DMS153 (cell line): ENCODE results near the gene CARD18.

ENCODE experiments used
- DNase-seq: peaks from one replicate; lab custom pipeline; 2025; lab: John Stamatoyannopoulos, UW

The CARD18 gene

GRCh38 chr11:105139669-105140068, at the start of gene CARD18:
Gene CARD18, minus strand, starts transcription at chr11:105139769. Its CDS starts 43 bp downstream, at chr11:105139726.
- no peak for DNase-seq

- DNase-seq: no peak
These were observed 44.4 kb upstream of the CARD18 start for GRCh38 chr11:105183987-105184386.

GRCh38 chr11:105183426-105183825, 43.9 kb upstream of the CARD18 start:
- no peak for DNase-seq

GRCh38 chr11:105181521-105181920, 42.0 kb upstream of the CARD18 start:
- no peak for DNase-seq

- no peak for DNase-seq
These were observed 41.5 kb upstream of the CARD18 start for GRCh38 chr11:105181100-105181499.

- DNase-seq: peak; percentile 73
These were observed 40.1 kb upstream of the CARD18 start for GRCh38 chr11:105179542-105180278.

- no peak for DNase-seq
These were observed 38.1 kb upstream of the CARD18 start for GRCh38 chr11:105177658-105178057.

- no peak for DNase-seq
These were observed 28.9 kb upstream of the CARD18 start for GRCh38 chr11:105168457-105168856.

- DNase-seq: no peak
These were observed 27.7 kb upstream of the CARD18 start for GRCh38 chr11:105167244-105167643.

- no peak for DNase-seq
These were observed 24.6 kb upstream of the CARD18 start for GRCh38 chr11:105164208-105164607.

- no peak for DNase-seq
These were observed 22.9 kb upstream of the CARD18 start for GRCh38 chr11:105162506-105162905.

GRCh38 chr11:105158436-105158835, 18.9 kb upstream of the CARD18 start:
- DNase-seq: no peak

- no peak for DNase-seq
These were observed 17.2 kb upstream of the CARD18 start for GRCh38 chr11:105156720-105157119.

GRCh38 chr11:105156231-105156630, 16.7 kb upstream of the CARD18 start:
- DNase-seq: no peak

GRCh38 chr11:105155679-105156078, 16.1 kb upstream of the CARD18 start:
- DNase-seq: no peak

- no peak for DNase-seq
These were observed 13.8 kb upstream of the CARD18 start for GRCh38 chr11:105153392-105153791.

GRCh38 chr11:105152560-105152959, 13.0 kb upstream of the CARD18 start:
- DNase-seq: no peak

GRCh38 chr11:105152021-105152512, 12.5 kb upstream of the CARD18 start:
- no peak for DNase-seq

GRCh38 chr11:105149477-105149876, 9.9 kb upstream of the CARD18 start:
- no peak for DNase-seq

GRCh38 chr11:105148241-105148640, 8.7 kb upstream of the CARD18 start:
- no peak for DNase-seq

GRCh38 chr11:105144887-105145286, 5.3 kb upstream of the CARD18 start:
- no peak for DNase-seq

- no peak for DNase-seq
These were observed 2.6 kb upstream of the CARD18 start for GRCh38 chr11:105142167-105142566.

GRCh38 chr11:105137286-105137685, 2.3 kb downstream of the CARD18 start:
- DNase-seq: no peak

- no peak for DNase-seq
These were observed 3.7 kb downstream of the CARD18 start for GRCh38 chr11:105135883-105136282.
